GM12878 (cell line): ENCODE data around the gene SEL1L3. TPM values are rescaled to one million over a fixed set of nuclear protein-coding genes. Genes with fewer than 3 reads are reported as not detected.

ENCODE experiments used
- ATAC-seq: fragments of 200-7000 bp; cut with Tn5 transposase; 3 replicates; pipeline ENCODE4 v1.9.1; 2020; ENCODE audit warnings: mild to moderate bottlenecking, moderate library complexity
- BruUV-seq: library from RNA; stranded (reverse); fragments of 400-500 nt; replicated peaks from 2 replicates; lab custom pipeline; 2021; lab: Mats Ljungman, UMichigan
- CTCF ChIA-PET: fragments of 300-600 bp; sonication (Branson Sonifier 250); formaldehyde crosslinking; extraction: SDS; loops from one replicate; lab custom pipeline; 2021; ENCODE audit warnings: inconsistent platforms; lab: Yijun Ruan, JAX
- POLR2A ChIA-PET: fragments of 350-600 bp; formaldehyde crosslinking; extraction: SDS; loops from one replicate; lab custom pipeline; 2021; ENCODE audit warnings: inconsistent platforms; lab: Charles Lee
- RAD21 ChIA-PET: fragments of 300-600 bp; sonication (Branson Sonifier 250); formaldehyde crosslinking; loops from one replicate; lab custom pipeline; 2023; ENCODE audit warnings: antibody characterized with exemption; ENCODE audit not compliant: unreplicated experiment; lab: Charles Lee
- SMC1A ChIA-PET: fragments of 300-600 bp; sonication (Branson Sonifier 250); formaldehyde crosslinking; loops from one replicate; lab custom pipeline; 2023; ENCODE audit not compliant: unreplicated experiment, uncharacterized antibody; lab: Charles Lee
- DNase-seq: peaks from one replicate; pipeline ENCODE4 v3.0.0-alpha.2; 2011; ENCODE audit warnings: low read depth, low spot score
- FAIRE-seq: peaks from 3 replicates; lab custom pipeline; 2011; peaks lifted over from hg19 to GRCh38; lab: Jason Lieb, UNC
- H2AFZ ChIP-seq: 2 replicates; pipeline ENCODE4 v1.6.0; 2011; ENCODE audit warnings: low read depth, low read length, control low read depth; ENCODE audit not compliant: control insufficient read depth
- H3K27ac ChIP-seq: 2 replicates; pipeline ENCODE4 v1.5.1; 2011; ENCODE audit warnings: control low read depth; ENCODE audit not compliant: control insufficient read depth, insufficient read depth
- H3K27me3 ChIP-seq, 2 experiments: replicated peaks in 1 of 2; 2 replicates each; pipeline versions ENCODE4 v1.6.0 to v1.6.1; 2011; ENCODE audit warnings: low read length in 1 of 2; ENCODE audit not compliant: control insufficient read depth in 2 of 2, insufficient read depth in 2 of 2
- H3K36me3 ChIP-seq, 2 experiments: 2 replicates each; pipeline ENCODE4 v1.5.1; 2011; ENCODE audit warnings: low read length in 1 of 2; ENCODE audit not compliant: control insufficient read depth in 2 of 2, insufficient read depth in 2 of 2
- H3K4me1 ChIP-seq: 2 replicates; pipeline ENCODE4 v1.6.1; 2011; ENCODE audit warnings: mild to moderate bottlenecking, low read length, moderate library complexity, mixed read lengths; ENCODE audit not compliant: control insufficient read depth, insufficient read depth
- H3K4me2 ChIP-seq: 2 replicates; pipeline ENCODE4 v1.6.0; 2011; ENCODE audit warnings: control low read depth; ENCODE audit not compliant: control insufficient read depth, insufficient read depth
- H3K4me3 ChIP-seq: fragments of 200-600 bp; sonication (generic); 2 replicates; pipeline ENCODE4 v1.5.1; 2016
- H3K79me2 ChIP-seq: 2 replicates; pipeline ENCODE4 v1.6.0; 2011; ENCODE audit warnings: low read length; ENCODE audit not compliant: control insufficient read depth, insufficient read depth
- H3K9ac ChIP-seq: 2 replicates; pipeline ENCODE4 v1.8.0; 2011; ENCODE audit warnings: low read length, control low read depth, mixed read lengths; ENCODE audit not compliant: control insufficient read depth, insufficient read depth
- H3K9me3 ChIP-seq: replicated peaks from 3 replicates; pipeline ENCODE4 v1.5.1; 2011; ENCODE audit warnings: mild to moderate bottlenecking, low read length; ENCODE audit not compliant: control insufficient read depth, insufficient read depth
- H4K20me1 ChIP-seq: 2 replicates; pipeline ENCODE4 v1.6.0; 2011; ENCODE audit not compliant: control insufficient read depth, insufficient read depth
- BHLHE40 ChIP-seq, 2 experiments: fragments of 450-650 bp in 1 of 2; IDR thresholded peaks; 2 replicates each; pipeline ENCODE4 v1.6.1; 2011 to 2017; ENCODE audit warnings: low read depth in 2 of 2, borderline replicate concordance in 1 of 2, improper control_type of control experiment in 1 of 2, low read length in 1 of 2, mild to moderate bottlenecking in 1 of 2
- BMI1 ChIP-seq: fragments of 450-650 bp; IDR thresholded peaks from 2 replicates; pipeline ENCODE4 v1.6.1; 2016; ENCODE audit warnings: mild to moderate bottlenecking, moderate library complexity, borderline replicate concordance
- CREM ChIP-seq: IDR thresholded peaks from 2 replicates; pipeline ENCODE4 v1.6.1; 2014; ENCODE audit warnings: antibody characterized with exemption, low read depth
- GATAD2B ChIP-seq: fragments of 450-650 bp; conservative IDR thresholded peaks from 2 replicates; pipeline ENCODE4 v1.6.1; 2017; ENCODE audit warnings: low read depth, mild to moderate bottlenecking, moderate library complexity
- HDAC2 ChIP-seq: fragments of 200-600 bp; sonication (generic); IDR thresholded peaks from 2 replicates; pipeline ENCODE4 v1.6.1; 2017
- KDM1A ChIP-seq: fragments of 200-600 bp; sonication (generic); IDR thresholded peaks from 2 replicates; pipeline ENCODE4 v1.6.1; 2016; ENCODE audit warnings: borderline replicate concordance
- LARP7 ChIP-seq: fragments of 450-650 bp; IDR thresholded peaks from 2 replicates; pipeline ENCODE4 v1.6.1; 2017; ENCODE audit warnings: mild to moderate bottlenecking
- NFIC ChIP-seq: IDR thresholded peaks from 2 replicates; pipeline ENCODE4 v1.6.1; 2012; ENCODE audit warnings: low read depth, mild to moderate bottlenecking, inconsistent platforms, low read length, moderate library complexity
- NFYB ChIP-seq: IDR thresholded peaks from 2 replicates; pipeline ENCODE4 v1.6.1; 2011; ENCODE audit warnings: low read depth, mild to moderate bottlenecking, low read length, improper control_type of control experiment, moderate library complexity; ENCODE audit not compliant: insufficient read depth
- PAX8 ChIP-seq: fragments of 450-650 bp; IDR thresholded peaks from 2 replicates; pipeline ENCODE4 v1.6.1; 2017; ENCODE audit warnings: mild to moderate bottlenecking, moderate library complexity
- RFX5 ChIP-seq: IDR thresholded peaks from 2 replicates; pipeline ENCODE4 v1.6.1; 2011; ENCODE audit warnings: low read depth, low read length, improper control_type of control experiment
- SPI1 ChIP-seq: IDR thresholded peaks from 2 replicates; pipeline ENCODE4 v1.6.1; 2011; ENCODE audit warnings: low read depth, mild to moderate bottlenecking, low read length, moderate library complexity, borderline replicate concordance; ENCODE audit not compliant: insufficient read depth
- YBX1 ChIP-seq: fragments of 450-650 bp; IDR thresholded peaks from 2 replicates; pipeline ENCODE4 v1.6.1; 2016; ENCODE audit warnings: antibody characterized with exemption
- ZNF622 ChIP-seq: fragments of 450-650 bp; IDR thresholded peaks from 2 replicates; pipeline ENCODE4 v1.6.1; 2017; ENCODE audit warnings: mild to moderate bottlenecking, inconsistent platforms
- WGBS: methylation state at CpG from one replicate; pipeline ENCODE4 v1.1.6; 2016; ENCODE audit warnings: low lambda C conversion rate; ENCODE audit not compliant: insufficient replicate concordance, insufficient coverage; ENCODE audit errors: missing lambda C conversion rate; 5-methylcytosine and 5-hydroxymethylcytosine counted together
- in situ Hi-C: fragments of 300-500 bp; cut with MboI; formaldehyde crosslinking; loops from 9 replicates; pipeline ENCODE4 v1.14.3; 2018; ENCODE audit warnings: mixed read lengths
- intact Hi-C: fragments of 100-400 bp; cut with micrococcal nuclease; formaldehyde crosslinking; loops from one replicate; pipeline ENCODE4 v1.14.2; 2022; ENCODE audit not compliant: unreplicated experiment
- polyA plus RNA-seq, 11 experiments: library from polyadenylated mRNA; depleted of rRNA in 4 of 11; unstranded in 6 of 11; stranded (reverse) in 5 of 11; fragments of >200 nt; fragmentation: Nextera tagmentation in 4 of 11; fragmentation: Illumina TruSeq in 1 of 11; extraction: Ambion mirVana in 4 of 11; extraction: Trizol in 1 of 11; gene quantifications; 1 replicate in 1 of 11; 2 replicates in 10 of 11; pipeline versions ENCODE4 v1.2.1 to v1.2.3, GENCODE V29; 2011 to 2016; ENCODE audit warnings: inconsistent platforms in 2 of 11, missing spikeins in 2 of 11, low read depth in 1 of 11
- total RNA-seq, 4 experiments: library from RNA; depleted of rRNA in 3 of 4; stranded (reverse); fragments of >200 nt in 3 of 4; fragmentation: Illumina TruSeq in 1 of 4; extraction: Trizol in 1 of 4; gene quantifications; 2 replicates each; pipeline versions ENCODE4 v1.2.1 to v1.2.3, GENCODE V29; 2013 to 2021
- TF ChIP-seq, protein P1 (sequence below): fragments of 450-650 bp; formaldehyde crosslinking; IDR thresholded peaks from 2 replicates; pipeline ENCODE4 v1.5.0; 2022; ENCODE audit warnings: mild to moderate bottlenecking, missing genetic modification characterization
- TF ChIP-seq, protein P2 (sequence below): IDR thresholded peaks from 2 replicates; pipeline ENCODE4 v1.6.1; 2012; ENCODE audit warnings: low read depth, low read length, improper control_type of control experiment
- TF ChIP-seq, protein P3 (sequence below): fragments of 450-650 bp; IDR thresholded peaks from 2 replicates; pipeline ENCODE4 v1.6.1; 2018; ENCODE audit warnings: borderline replicate concordance, mild to moderate bottlenecking; ENCODE audit not compliant: partially characterized antibody

Gene SEL1L3
- total and polyA plus RNA-seq, 10 of the 15 experiments (the other 5 are each of a cell fraction or from before 2014, with no cell fraction given) = 20.4 to 82.2 (median 47.3) TPM

- POLR2A ChIA-PET = interaction anchor here (1.0 to 1.3 kb wide), 5 partner anchors 9 to 40 kb away, joined by 3 to 8 read pairs (median 4); no protein-coding TSS in a partner anchor
- no peak overlapping the region for H3K9ac ChIP-seq
- no TSS peak for BruUV-seq
- H3K27me3 ChIP-seq = no peaks in the 10 kb centered on the region; a peak in 2 of 4 replicates
- H3K4me2 ChIP-seq = no peak overlapping the region
- DNase-seq (no peak), ATAC-seq (no peak), FAIRE-seq (no peak)
- H3K36me3 ChIP-seq = no peaks in the 10 kb centered on the region
- H3K4me1 ChIP-seq = peaks cover 81% of the 10 kb centered on the region
- intact Hi-C loops = no loop called here
- no peaks in the 10 kb centered on the region for H3K79me2 ChIP-seq
- H3K27ac ChIP-seq = no peak overlapping the region
- CTCF ChIA-PET = interaction anchor here (1.1 to 1.5 kb wide), 2 partner anchors 11 to 13 kb away, joined by 3 read pairs; no protein-coding TSS in a partner anchor
- RAD21 ChIA-PET = interaction anchor here (0.7 to 1.2 kb wide), 5 partner anchors 8 to 341 kb away, joined by 3 read pairs; partner anchors contain the start of gene SMIM20
- H2AFZ ChIP-seq = no peak overlapping the region; the same call in 1 of the 2 replicates
- in situ Hi-C loops = no loop called here
- H3K4me3 ChIP-seq = no peak overlapping the region
- peaks cover 12% of the 10 kb centered on the region; the same call in 2 of the 3 replicates for H3K9me3 ChIP-seq
- no peaks in the 10 kb centered on the region for H4K20me1 ChIP-seq
- SMC1A ChIA-PET = interaction anchor here (0.7 to 1.6 kb wide), 7 partner anchors 13 to 41 kb away, joined by 3 to 7 read pairs (median 5); partner anchors contain the start of gene SMIM20
- 43% methylated on average over 13 of the region's 13 CpGs for WGBS
- TF ChIP-seq CREM (no peak), YBX1 (no peak), NFIC (no peak), SPI1 (no peak), KDM1A (no peak), HDAC2 (no peak), GATAD2B (no peak), LARP7 (no peak), ZNF622 (no peak), RFX5 (no peak), BHLHE40 (IDR thresholded peaks at IDR 0.05; ENCODE audit: borderline replicate concordance in 1 of 2, low read depth in 2 of 2, low read length in 1 of 2) (no peak), NFYB (no peak), PAX8 (no peak), BMI1 (no peak)
- TF ChIP-seq, protein P1, sequence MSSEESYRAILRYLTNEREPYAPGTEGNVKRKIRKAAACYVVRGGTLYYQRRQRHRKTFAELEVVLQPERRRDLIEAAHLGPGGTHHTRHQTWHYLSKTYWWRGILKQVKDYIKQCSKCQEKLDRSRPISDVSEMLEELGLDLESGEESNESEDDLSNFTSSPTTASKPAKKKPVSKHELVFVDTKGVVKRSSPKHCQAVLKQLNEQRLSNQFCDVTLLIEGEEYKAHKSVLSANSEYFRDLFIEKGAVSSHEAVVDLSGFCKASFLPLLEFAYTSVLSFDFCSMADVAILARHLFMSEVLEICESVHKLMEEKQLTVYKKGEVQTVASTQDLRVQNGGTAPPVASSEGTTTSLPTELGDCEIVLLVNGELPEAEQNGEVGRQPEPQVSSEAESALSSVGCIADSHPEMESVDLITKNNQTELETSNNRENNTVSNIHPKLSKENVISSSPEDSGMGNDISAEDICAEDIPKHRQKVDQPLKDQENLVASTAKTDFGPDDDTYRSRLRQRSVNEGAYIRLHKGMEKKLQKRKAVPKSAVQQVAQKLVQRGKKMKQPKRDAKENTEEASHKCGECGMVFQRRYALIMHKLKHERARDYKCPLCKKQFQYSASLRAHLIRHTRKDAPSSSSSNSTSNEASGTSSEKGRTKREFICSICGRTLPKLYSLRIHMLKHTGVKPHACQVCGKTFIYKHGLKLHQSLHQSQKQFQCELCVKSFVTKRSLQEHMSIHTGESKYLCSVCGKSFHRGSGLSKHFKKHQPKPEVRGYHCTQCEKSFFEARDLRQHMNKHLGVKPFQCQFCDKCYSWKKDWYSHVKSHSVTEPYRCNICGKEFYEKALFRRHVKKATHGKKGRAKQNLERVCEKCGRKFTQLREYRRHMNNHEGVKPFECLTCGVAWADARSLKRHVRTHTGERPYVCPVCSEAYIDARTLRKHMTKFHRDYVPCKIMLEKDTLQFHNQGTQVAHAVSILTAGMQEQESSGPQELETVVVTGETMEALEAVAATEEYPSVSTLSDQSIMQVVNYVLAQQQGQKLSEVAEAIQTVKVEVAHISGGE (CRISPR knock-in tag) = no peak
- TF ChIP-seq, protein P2, sequence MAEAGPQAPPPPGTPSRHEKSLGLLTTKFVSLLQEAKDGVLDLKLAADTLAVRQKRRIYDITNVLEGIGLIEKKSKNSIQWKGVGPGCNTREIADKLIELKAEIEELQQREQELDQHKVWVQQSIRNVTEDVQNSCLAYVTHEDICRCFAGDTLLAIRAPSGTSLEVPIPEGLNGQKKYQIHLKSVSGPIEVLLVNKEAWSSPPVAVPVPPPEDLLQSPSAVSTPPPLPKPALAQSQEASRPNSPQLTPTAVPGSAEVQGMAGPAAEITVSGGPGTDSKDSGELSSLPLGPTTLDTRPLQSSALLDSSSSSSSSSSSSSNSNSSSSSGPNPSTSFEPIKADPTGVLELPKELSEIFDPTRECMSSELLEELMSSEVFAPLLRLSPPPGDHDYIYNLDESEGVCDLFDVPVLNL = no peak
- TF ChIP-seq, protein P3, sequence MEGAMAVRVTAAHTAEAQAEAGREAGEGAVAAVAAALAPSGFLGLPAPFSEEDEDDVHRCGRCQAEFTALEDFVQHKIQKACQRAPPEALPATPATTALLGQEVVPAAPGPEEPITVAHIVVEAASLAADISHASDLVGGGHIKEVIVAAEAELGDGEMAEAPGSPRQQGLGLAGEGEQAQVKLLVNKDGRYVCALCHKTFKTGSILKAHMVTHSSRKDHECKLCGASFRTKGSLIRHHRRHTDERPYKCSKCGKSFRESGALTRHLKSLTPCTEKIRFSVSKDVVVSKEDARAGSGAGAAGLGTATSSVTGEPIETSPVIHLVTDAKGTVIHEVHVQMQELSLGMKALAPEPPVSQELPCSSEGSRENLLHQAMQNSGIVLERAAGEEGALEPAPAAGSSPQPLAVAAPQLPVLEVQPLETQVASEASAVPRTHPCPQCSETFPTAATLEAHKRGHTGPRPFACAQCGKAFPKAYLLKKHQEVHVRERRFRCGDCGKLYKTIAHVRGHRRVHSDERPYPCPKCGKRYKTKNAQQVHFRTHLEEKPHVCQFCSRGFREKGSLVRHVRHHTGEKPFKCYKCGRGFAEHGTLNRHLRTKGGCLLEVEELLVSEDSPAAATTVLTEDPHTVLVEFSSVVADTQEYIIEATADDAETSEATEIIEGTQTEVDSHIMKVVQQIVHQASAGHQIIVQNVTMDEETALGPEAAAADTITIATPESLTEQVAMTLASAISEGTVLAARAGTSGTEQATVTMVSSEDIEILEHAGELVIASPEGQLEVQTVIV = no peak
Observed at GRCh38 chr4:25872851-25873631, 10.3 kb upstream of the SEL1L3 start.
